Measurements from ENCODE around the gene CZIB.
A peak's percentile ranks its signal among the peaks of the same experiment; 100 is the strongest.

The CZIB gene

GRCh38 chr1:53220171-53220961 is at the start of gene CZIB:
CZIB (minus strand) TSS chr1:53220634; CDS start chr1:53220575, 59 bp downstream.
- peak; percentile 86 for DNase-seq (ENCODE audit: low spot score)

- no peak for DNase-seq (ENCODE audit: low spot score)
Observed at GRCh38 chr1:53270107-53270506, 49.7 kb upstream of the CZIB start.

- DNase-seq (ENCODE audit: low spot score), result no peak
Observed at GRCh38 chr1:53267761-53268160, 47.3 kb upstream of the CZIB start.

GRCh38 chr1:53266038-53266437 is 45.6 kb upstream of the CZIB start:
- peak; percentile 48 for DNase-seq (ENCODE audit: low spot score)

- no peak for DNase-seq (ENCODE audit: low spot score)
Observed at GRCh38 chr1:53265581-53265980, 45.1 kb upstream of the CZIB start.

- DNase-seq (ENCODE audit: low spot score), result no peak
Observed at GRCh38 chr1:53264048-53264447, 43.6 kb upstream of the CZIB start.

- DNase-seq (ENCODE audit: low spot score), result no peak
Observed at GRCh38 chr1:53262000-53262399, 41.6 kb upstream of the CZIB start.

GRCh38 chr1:53260631-53261247 is 40.3 kb upstream of the CZIB start:
- no peak for DNase-seq (ENCODE audit: low spot score)

- DNase-seq (ENCODE audit: low spot score), result no peak
Observed at GRCh38 chr1:53259932-53260331, 39.5 kb upstream of the CZIB start.

GRCh38 chr1:53258216-53258615 is 37.8 kb upstream of the CZIB start:
- DNase-seq (ENCODE audit: low spot score), result no peak

GRCh38 chr1:53257454-53258081 is 37.1 kb upstream of the CZIB start:
- DNase-seq (ENCODE audit: low spot score), result no peak

GRCh38 chr1:53256511-53257453 is 36.3 kb upstream of the CZIB start:
- DNase-seq (ENCODE audit: low spot score), result no peak

GRCh38 chr1:53255031-53255430 is 34.6 kb upstream of the CZIB start:
- DNase-seq (ENCODE audit: low spot score), result no peak

- no peak for DNase-seq (ENCODE audit: low spot score)
Observed at GRCh38 chr1:53254011-53254640, 33.7 kb upstream of the CZIB start.

GRCh38 chr1:53250325-53250724 is 29.9 kb upstream of the CZIB start:
- no peak for DNase-seq (ENCODE audit: low spot score)

GRCh38 chr1:53249706-53250105 is 29.3 kb upstream of the CZIB start:
- no peak for DNase-seq (ENCODE audit: low spot score)

- DNase-seq (ENCODE audit: low spot score), result no peak
Observed at GRCh38 chr1:53246261-53247134, 26.1 kb upstream of the CZIB start.

GRCh38 chr1:53244141-53244540 is 23.7 kb upstream of the CZIB start:
- no peak for DNase-seq (ENCODE audit: low spot score)

GRCh38 chr1:53242381-53242780 is 21.9 kb upstream of the CZIB start:
- DNase-seq (ENCODE audit: low spot score), result no peak

- DNase-seq (ENCODE audit: low spot score), result no peak
Observed at GRCh38 chr1:53241828-53242227, 21.4 kb upstream of the CZIB start.
